A549 (cell line): ENCODE measurements around the gene REG3A. TPM values are rescaled to one million over a fixed set of nuclear protein-coding genes. Genes with fewer than 3 reads are reported as not detected.

Experiments
- ATAC-seq, 2 experiments: fragments of 200-7000 bp in 1 of 2; fragments of >200 bp in 1 of 2; cut with Nextera tagmentation in 1 of 2; cut with Tn5 transposase in 1 of 2; 3 replicates each; pipeline versions ENCODE4 v1.8.0 to v1.9.1; 2018 to 2020; ENCODE audit warnings: mild to moderate bottlenecking in 1 of 2, moderate library complexity in 1 of 2
- CTCF ChIA-PET: fragments of 300-600 bp; sonication (Branson Sonifier 250); formaldehyde crosslinking; extraction: SDS; loops from one replicate; lab custom pipeline; 2021; ENCODE audit warnings: antibody characterized with exemption, inconsistent platforms; lab: Yijun Ruan, JAX
- POLR2A ChIA-PET: fragments of 350-600 bp; formaldehyde crosslinking; extraction: SDS; loops from one replicate; lab custom pipeline; 2021; ENCODE audit warnings: antibody characterized with exemption, inconsistent platforms; lab: Yijun Ruan, JAX
- DNase-seq, 2 experiments: peaks; one replicate each; pipeline versions ENCODE4 v3.0.0 to v3.0.0-alpha.2; 2011 to 2016; ENCODE audit warnings: low read depth in 1 of 2, low spot score in 1 of 2
- FAIRE-seq: peaks from 2 replicates; lab custom pipeline; 2011; peaks lifted over from hg19 to GRCh38; lab: Jason Lieb, UNC
- H3K27ac ChIP-seq, 2 experiments: fragments of >200 bp; sonication (Bioruptor Twin); formaldehyde crosslinking; 3 replicates each; pipeline ENCODE4 v1.5.1; 2016 to 2017
- H3K4me1 ChIP-seq: fragments of >200 bp; sonication (Bioruptor Twin); formaldehyde crosslinking; 3 replicates; pipeline ENCODE4 v1.6.1; 2016
- H3K4me2 ChIP-seq: fragments of >200 bp; sonication (Bioruptor Twin); formaldehyde crosslinking; 3 replicates; pipeline ENCODE4 v1.6.1; 2016
- H3K4me3 ChIP-seq: fragments of >200 bp; sonication (Bioruptor Twin); formaldehyde crosslinking; 3 replicates; pipeline ENCODE4 v1.5.1; 2016
- H3K9me3 ChIP-seq: fragments of >200 bp; sonication (Bioruptor Twin); formaldehyde crosslinking; 3 replicates; pipeline ENCODE4 v1.6.1; 2016
- ATOH8 ChIP-seq: fragments of 250-450 bp; sonication (Bioruptor Pico); IDR thresholded peaks from 2 replicates; pipeline ENCODE4 v1.5.0; 2020; ENCODE audit warnings: low read depth, mild to moderate bottlenecking, moderate library complexity
- BHLHE40 ChIP-seq: IDR thresholded peaks from 2 replicates; pipeline ENCODE4 v1.6.1; 2012; ENCODE audit warnings: low read depth, low read length, inconsistent platforms
- CBX2 ChIP-seq: fragments of 200-600 bp; sonication (generic); IDR thresholded peaks from 2 replicates; pipeline ENCODE4 v1.6.1; 2016; ENCODE audit warnings: low read depth, mild to moderate bottlenecking, borderline replicate concordance
- CHD2 ChIP-seq: fragments of 150-350 bp; IDR thresholded peaks from 2 replicates; pipeline ENCODE4 v1.6.1; 2014; ENCODE audit warnings: low read length; ENCODE audit not compliant: partially characterized antibody
- E2F6 ChIP-seq: IDR thresholded peaks from 2 replicates; pipeline ENCODE4 v1.6.1; 2012; ENCODE audit warnings: low read depth, borderline replicate concordance
- FOSL2 ChIP-seq, 2 experiments: fragments of 450-650 bp in 1 of 2; fragments of >200 bp in 1 of 2; sonication (Bioruptor Twin) in 1 of 2; formaldehyde crosslinking; IDR thresholded peaks; 2 replicates each; pipeline versions ENCODE4 v1.5.0 to v1.6.1; 2016 to 2020; ENCODE audit warnings: mild to moderate bottlenecking in 1 of 2, moderate library complexity in 1 of 2
- FOXS1 ChIP-seq: fragments of 250-450 bp; sonication (Bioruptor Pico); IDR thresholded peaks from 2 replicates; pipeline ENCODE4 v1.5.0; 2020; ENCODE audit warnings: mild to moderate bottlenecking, moderate library complexity
- GATA3 ChIP-seq: IDR thresholded peaks from 2 replicates; pipeline ENCODE4 v1.6.1; 2012; ENCODE audit warnings: borderline replicate concordance
- JUNB ChIP-seq: fragments of >200 bp; sonication (Bioruptor Twin); formaldehyde crosslinking; IDR thresholded peaks from 2 replicates; pipeline ENCODE4 v1.6.1; 2016
- KDM5A ChIP-seq: fragments of 200-600 bp; sonication (generic); IDR thresholded peaks from 2 replicates; pipeline ENCODE4 v1.6.1; 2016; ENCODE audit warnings: antibody characterized with exemption, mild to moderate bottlenecking
- POLR2A ChIP-seq: IDR thresholded peaks from 2 replicates; pipeline ENCODE4 v1.6.1; 2012; ENCODE audit warnings: mild to moderate bottlenecking, low read length
- RAD21 ChIP-seq, 2 experiments: fragments of >200 bp in 1 of 2; sonication (Bioruptor Twin) in 1 of 2; formaldehyde crosslinking in 1 of 2; IDR thresholded peaks in 1 of 2; conservative IDR thresholded peaks in 1 of 2; 2 replicates in 1 of 2; 3 replicates in 1 of 2; pipeline ENCODE4 v1.6.1; 2012 to 2018; ENCODE audit warnings: inconsistent platforms in 1 of 2
- REST ChIP-seq: fragments of 200-600 bp; sonication (generic); IDR thresholded peaks from 2 replicates; pipeline ENCODE4 v1.6.1; 2016; ENCODE audit warnings: antibody characterized with exemption, mild to moderate bottlenecking, moderate library complexity
- RNF2 ChIP-seq: fragments of 200-600 bp; sonication (generic); IDR thresholded peaks from 2 replicates; pipeline ENCODE4 v1.6.1; 2016; ENCODE audit warnings: low read depth, mild to moderate bottlenecking, antibody characterized with exemption, moderate library complexity, borderline replicate concordance
- SMC3 ChIP-seq: fragments of >200 bp; sonication (Bioruptor Twin); formaldehyde crosslinking; IDR thresholded peaks from 3 replicates; pipeline ENCODE4 v1.6.1; 2018; ENCODE audit warnings: inconsistent platforms
- SREBF2 ChIP-seq: fragments of 450-650 bp; IDR thresholded peaks from 2 replicates; pipeline ENCODE4 v1.6.1; 2014; ENCODE audit warnings: mild to moderate bottlenecking, moderate library complexity
- TFCP2L1 ChIP-seq: fragments of 250-450 bp; sonication (Bioruptor Pico); IDR thresholded peaks from 2 replicates; pipeline ENCODE4 v1.5.0; 2021; ENCODE audit warnings: mild to moderate bottlenecking
- USF2 ChIP-seq: fragments of 450-650 bp; IDR thresholded peaks from 2 replicates; pipeline ENCODE4 v1.6.1; 2014; ENCODE audit warnings: antibody characterized with exemption
- ZFP36 ChIP-seq: fragments of 450-650 bp; IDR thresholded peaks from 2 replicates; pipeline ENCODE4 v1.6.1; 2014; ENCODE audit warnings: borderline replicate concordance; ENCODE audit not compliant: partially characterized antibody
- ZNF302 ChIP-seq: fragments of 250-450 bp; sonication (Bioruptor Pico); IDR thresholded peaks from 2 replicates; pipeline ENCODE4 v1.9.0; 2021; ENCODE audit warnings: inconsistent platforms, mild to moderate bottlenecking, moderate library complexity
- WGBS: methylation state at CpG from one replicate; pipeline ENCODE4 v1.1.6; 2017; ENCODE audit errors: missing lambda C conversion rate; 5-methylcytosine and 5-hydroxymethylcytosine counted together
- polyA plus RNA-seq, 4 experiments: library from polyadenylated mRNA; depleted of rRNA in 3 of 4; stranded (reverse); fragments of >200 nt; fragmentation: RNase III in 1 of 4; extraction: RNeasy Plus Mini Kit Qiagen cat#74134 plus additional on column Dnase treatment in 1 of 4; gene quantifications; 2 replicates in 3 of 4; 3 replicates in 1 of 4; pipeline ENCODE4 v1.2.3, GENCODE V29; 2011 to 2017
- TF ChIP-seq, protein P1 (sequence below): fragments of >200 bp; sonication (Bioruptor Twin); formaldehyde crosslinking; IDR thresholded peaks from 3 replicates; pipeline ENCODE4 v1.6.1; 2016
- TF ChIP-seq, protein P2 (sequence below): fragments of >200 bp; sonication (Bioruptor Twin); formaldehyde crosslinking; IDR thresholded peaks from 2 replicates; pipeline ENCODE4 v1.6.1; 2016
- TF ChIP-seq, protein P3 (sequence below): fragments of 150-350 bp; IDR thresholded peaks from 2 replicates; pipeline ENCODE4 v1.6.1; 2014; ENCODE audit warnings: low read depth, mild to moderate bottlenecking, low read length

REG3A gene
- polyA plus RNA-seq, 2 of the 4 experiments (the other 2 are of a cell fraction) = not detected

DNA sequence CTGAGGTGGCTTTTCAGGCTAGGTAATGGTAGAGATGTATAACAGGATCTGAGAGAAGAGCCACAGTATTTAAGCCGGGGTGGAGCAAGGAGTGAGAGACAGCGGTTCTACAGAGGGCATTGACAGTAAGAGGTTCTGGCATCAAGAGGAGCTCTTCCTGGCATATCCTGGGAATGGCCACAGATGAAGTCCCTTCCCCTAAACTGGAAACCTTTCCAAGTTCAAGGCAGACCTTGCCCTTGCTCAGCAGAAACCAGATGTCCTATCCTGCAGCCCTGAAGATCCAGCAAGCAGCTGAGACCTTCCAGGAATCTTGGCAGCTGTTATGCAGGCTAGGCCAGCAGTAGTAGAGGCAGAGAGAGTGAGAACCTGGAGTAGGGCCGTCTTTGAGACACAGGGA lies 21.2 kb downstream of the REG3A start:
- CTCF ChIA-PET = interaction anchor here (0.6 kb wide), 1 partner anchor 616 kb away, joined by 4 read pairs; no protein-coding TSS in a partner anchor
- 2% methylated on average over 3 of the region's 3 CpGs for WGBS
- DNase-seq (no peak), ATAC-seq (no peak), FAIRE-seq (no peak)
- Histone ChIP-seq H3K27ac (no peak overlapping the region), H3K4me3 (no peak overlapping the region), H3K9me3 (peaks cover 3% of the 10 kb centered on the region; the same call in 1 of the 3 replicates), H3K4me2 (no peak overlapping the region), H3K4me1 (no peaks in the 10 kb centered on the region)
- POLR2A ChIA-PET = no interaction called here
- TF ChIP-seq, protein P1, sequence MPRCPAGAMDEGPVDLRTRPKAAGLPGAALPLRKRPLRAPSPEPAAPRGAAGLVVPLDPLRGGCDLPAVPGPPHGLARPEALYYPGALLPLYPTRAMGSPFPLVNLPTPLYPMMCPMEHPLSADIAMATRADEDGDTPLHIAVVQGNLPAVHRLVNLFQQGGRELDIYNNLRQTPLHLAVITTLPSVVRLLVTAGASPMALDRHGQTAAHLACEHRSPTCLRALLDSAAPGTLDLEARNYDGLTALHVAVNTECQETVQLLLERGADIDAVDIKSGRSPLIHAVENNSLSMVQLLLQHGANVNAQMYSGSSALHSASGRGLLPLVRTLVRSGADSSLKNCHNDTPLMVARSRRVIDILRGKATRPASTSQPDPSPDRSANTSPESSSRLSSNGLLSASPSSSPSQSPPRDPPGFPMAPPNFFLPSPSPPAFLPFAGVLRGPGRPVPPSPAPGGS = no peak
- TF ChIP-seq BHLHE40 = no peak
- TF ChIP-seq TFCP2L1 (CRISPR knock-in tag) = no peak
- TF ChIP-seq GATA3 = no peak
- TF ChIP-seq FOSL2 (IDR thresholded peaks at IDR 0.05) = no peak
- TF ChIP-seq FOSL2 (CRISPR knock-in tag; IDR thresholded peaks at IDR 0.05) = no peak
- no peak for TF ChIP-seq ZFP36
- TF ChIP-seq ZNF302 = no peak
- no peak for TF ChIP-seq RNF2
- TF ChIP-seq REST = no peak

GRCh38 chr2:79131687-79132086 lies 27.9 kb downstream of the REG3A start:
- FAIRE-seq = no peak
- CTCF ChIA-PET = no interaction called here
- ATAC-seq = no peak
- no peak overlapping the region for H3K4me3 ChIP-seq
- no peak overlapping the region for H3K27ac ChIP-seq
- H3K9me3 ChIP-seq = peaks cover 3% of the 10 kb centered on the region; the same call in 1 of the 3 replicates
- 29% methylated on average over 4 of the region's 4 CpGs for WGBS
- POLR2A ChIA-PET = no interaction called here
- no peak overlapping the region for H3K4me2 ChIP-seq
- H3K4me1 ChIP-seq = no peaks in the 10 kb centered on the region
- TF ChIP-seq CHD2 (no peak), JUNB (no peak), ZFP36 (no peak), TFCP2L1 (CRISPR knock-in tag) (no peak), KDM5A (no peak), SREBF2 (no peak), RAD21 (conservative IDR thresholded peaks at IDR 0.05 in 1 of 2, IDR thresholded peaks at IDR 0.05 in 1 of 2) (no peak), E2F6 (no peak), USF2 (no peak), FOXS1 (CRISPR knock-in tag) (no peak), POLR2A (no peak), ATOH8 (CRISPR knock-in tag) (no peak), CBX2 (no peak), SMC3 (no peak)
- TF ChIP-seq, protein P2, sequence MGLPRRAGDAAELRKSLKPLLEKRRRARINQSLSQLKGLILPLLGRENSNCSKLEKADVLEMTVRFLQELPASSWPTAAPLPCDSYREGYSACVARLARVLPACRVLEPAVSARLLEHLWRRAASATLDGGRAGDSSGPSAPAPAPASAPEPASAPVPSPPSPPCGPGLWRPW = no peak
- TF ChIP-seq, protein P3, sequence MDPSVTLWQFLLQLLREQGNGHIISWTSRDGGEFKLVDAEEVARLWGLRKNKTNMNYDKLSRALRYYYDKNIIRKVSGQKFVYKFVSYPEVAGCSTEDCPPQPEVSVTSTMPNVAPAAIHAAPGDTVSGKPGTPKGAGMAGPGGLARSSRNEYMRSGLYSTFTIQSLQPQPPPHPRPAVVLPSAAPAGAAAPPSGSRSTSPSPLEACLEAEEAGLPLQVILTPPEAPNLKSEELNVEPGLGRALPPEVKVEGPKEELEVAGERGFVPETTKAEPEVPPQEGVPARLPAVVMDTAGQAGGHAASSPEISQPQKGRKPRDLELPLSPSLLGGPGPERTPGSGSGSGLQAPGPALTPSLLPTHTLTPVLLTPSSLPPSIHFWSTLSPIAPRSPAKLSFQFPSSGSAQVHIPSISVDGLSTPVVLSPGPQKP = no peak
- no peak for DNase-seq
